ENCODE data around the gene PLN. TPM values are rescaled to one million over a fixed set of nuclear protein-coding genes. Genes with fewer than 3 reads are reported as not detected.

PLN gene
- polyA plus RNA-seq, 1 donor (not counting 4 experiments of a cell fraction or from before 2014, with no cell fraction given): not detected

GRCh38 chr6:118505656-118506055, 42.4 kb upstream of the PLN start:
- TF ChIP-seq EZH2 (IDR thresholded peaks at IDR 0.05; ENCODE audit: low read length) (no peak), CTCF (optimal IDR thresholded peaks at IDR 0.05 in 1 of 3, IDR thresholded peaks at IDR 0.05 in 1 of 3, conservative IDR thresholded peaks at IDR 0.05 in 1 of 3; ENCODE audit: extremely low read depth in 1 of 3, insufficient read depth in 2 of 3, low read length in 3 of 3) (no peak)
- H3K4me1 ChIP-seq (ENCODE audit: control insufficient read depth, extremely low read depth, insufficient read depth, low read length): no peaks in the 10 kb centered on the region
- H3K79me2 ChIP-seq (ENCODE audit: control insufficient read depth, insufficient read depth, low read length): no peaks in the 10 kb centered on the region
- H3K9ac ChIP-seq (ENCODE audit: control insufficient read depth, extremely low read depth, insufficient read depth, low read length): no peak overlapping the region
- DNase-seq (ENCODE audit: low read depth, low spot score) (no peak), FAIRE-seq (no peak)
- no peaks in the 10 kb centered on the region for H3K9me3 ChIP-seq (ENCODE audit: control insufficient read depth, low read depth, low read length)
- no peaks in the 10 kb centered on the region for H4K20me1 ChIP-seq (ENCODE audit: control insufficient read depth, extremely low read depth, insufficient read depth, low read length)
- dilution Hi-C loops (cut with MboI; ENCODE audit: extremely low pct_ligation_motif_present, low sequenced_read_pairs): no loop called here
- no peak overlapping the region for H3K4me3 ChIP-seq (ENCODE audit: control insufficient read depth in 2 of 3, extremely low read depth in 1 of 3, insufficient read depth in 2 of 3, low read depth in 1 of 3, low read length in 3 of 3)
- no peaks in the 10 kb centered on the region for H3K36me3 ChIP-seq (ENCODE audit: control insufficient read depth in 2 of 2, extremely low read depth in 1 of 2, insufficient read depth in 2 of 2, low read length in 2 of 2)
- H2AFZ ChIP-seq (ENCODE audit: control insufficient read depth, low read length): no peak overlapping the region
- no peaks in the 10 kb centered on the region for H3K9me1 ChIP-seq (ENCODE audit: control insufficient read depth, extremely low read depth, insufficient read depth, low read length)
- H3K27ac ChIP-seq (ENCODE audit: control insufficient read depth, insufficient read depth, low read length): no peak overlapping the region
- H3K4me2 ChIP-seq (ENCODE audit: control insufficient read depth, extremely low read depth, insufficient read depth, low read depth, low read length): no peak overlapping the region
- no peaks in the 10 kb centered on the region for H3K27me3 ChIP-seq (ENCODE audit: control insufficient read depth, extremely low read depth, insufficient read depth, low read length)

GRCh38 chr6:118506071-118506638, 41.9 kb upstream of the PLN start:
- Histone ChIP-seq H3K79me2 (ENCODE audit: control insufficient read depth, insufficient read depth, low read length) (no peaks in the 10 kb centered on the region), H3K4me2 (ENCODE audit: control insufficient read depth, extremely low read depth, insufficient read depth, low read depth, low read length) (no peak overlapping the region), H3K9ac (ENCODE audit: control insufficient read depth, extremely low read depth, insufficient read depth, low read length) (no peak overlapping the region), H3K9me1 (ENCODE audit: control insufficient read depth, extremely low read depth, insufficient read depth, low read length) (no peaks in the 10 kb centered on the region), H3K27ac (ENCODE audit: control insufficient read depth, insufficient read depth, low read length) (no peak overlapping the region), H3K27me3 (ENCODE audit: control insufficient read depth, extremely low read depth, insufficient read depth, low read length) (no peaks in the 10 kb centered on the region), H3K4me1 (ENCODE audit: control insufficient read depth, extremely low read depth, insufficient read depth, low read length) (no peaks in the 10 kb centered on the region), H2AFZ (ENCODE audit: control insufficient read depth, low read length) (no peak overlapping the region), H4K20me1 (ENCODE audit: control insufficient read depth, extremely low read depth, insufficient read depth, low read length) (no peaks in the 10 kb centered on the region), H3K9me3 (ENCODE audit: control insufficient read depth, low read depth, low read length) (no peaks in the 10 kb centered on the region), H3K36me3 (ENCODE audit: control insufficient read depth in 2 of 2, extremely low read depth in 1 of 2, insufficient read depth in 2 of 2, low read length in 2 of 2) (no peaks in the 10 kb centered on the region), H3K4me3 (ENCODE audit: control insufficient read depth in 2 of 3, extremely low read depth in 1 of 3, insufficient read depth in 2 of 3, low read depth in 1 of 3, low read length in 3 of 3) (no peak overlapping the region)
- FAIRE-seq (no peak), DNase-seq (ENCODE audit: low read depth, low spot score) (no peak)
- no peak for TF ChIP-seq CTCF (optimal IDR thresholded peaks at IDR 0.05 in 1 of 3, IDR thresholded peaks at IDR 0.05 in 1 of 3, conservative IDR thresholded peaks at IDR 0.05 in 1 of 3; ENCODE audit: extremely low read depth in 1 of 3, insufficient read depth in 2 of 3, low read length in 3 of 3)
- no peak for TF ChIP-seq EZH2 (IDR thresholded peaks at IDR 0.05; ENCODE audit: low read length)
- dilution Hi-C loops (cut with MboI; ENCODE audit: extremely low pct_ligation_motif_present, low sequenced_read_pairs): no loop called here
